GM19240 (cell line): ENCODE measurements around the gene TSSK2.
"Not testable (repeated sequence)": the region's sequence is repeated elsewhere in the genome, so short reads cannot be mapped to it uniquely, and the experiment has no call there.

Source experiments
- DNase-seq: peaks from one replicate; pipeline ENCODE4 v3.0.0; 2011; ENCODE audit warnings: low spot score; ENCODE audit not compliant: insufficient read length

The TSSK2 gene

DNA sequence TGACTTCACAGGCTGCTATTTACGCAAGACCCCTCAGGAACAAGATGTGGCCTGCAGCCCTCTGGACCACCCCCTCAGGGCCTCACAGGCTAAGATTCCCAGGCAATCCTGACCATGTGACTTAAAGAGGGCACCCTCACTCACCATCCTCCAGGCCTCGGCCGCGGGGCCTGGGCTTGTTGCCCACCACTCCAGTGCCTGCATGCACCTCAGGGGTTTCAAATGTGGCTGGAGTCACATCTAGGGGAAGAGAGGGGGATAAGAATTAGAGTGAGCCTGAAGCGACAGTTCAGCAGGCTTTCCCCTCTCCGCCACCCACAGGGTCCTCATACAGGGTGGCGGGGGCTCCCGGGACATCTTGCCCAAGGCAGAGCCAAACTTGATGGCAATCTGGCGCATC is 11.3 kb downstream of the TSSK2 start:
- no peak for DNase-seq

DNA sequence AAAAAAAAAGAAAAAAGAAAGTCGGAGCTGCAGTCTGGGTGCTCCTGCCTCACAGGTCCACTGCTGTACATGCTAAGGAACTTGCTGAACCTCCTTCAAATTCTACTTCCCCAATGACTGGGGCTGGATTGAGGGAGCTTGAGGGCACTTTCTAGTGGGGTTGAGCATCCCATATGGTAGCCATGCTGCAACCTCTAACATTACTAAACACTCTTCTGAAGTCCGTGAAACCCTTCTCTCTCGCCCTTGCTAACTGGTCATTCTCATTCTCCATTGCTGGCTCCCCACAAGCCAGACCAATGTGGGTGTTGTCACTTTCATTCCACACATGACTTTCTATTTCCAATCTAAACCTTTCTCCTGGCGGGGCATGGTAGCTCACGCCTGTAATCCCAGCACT is 12.1 kb downstream of the TSSK2 start:
- no peak for DNase-seq

DNA sequence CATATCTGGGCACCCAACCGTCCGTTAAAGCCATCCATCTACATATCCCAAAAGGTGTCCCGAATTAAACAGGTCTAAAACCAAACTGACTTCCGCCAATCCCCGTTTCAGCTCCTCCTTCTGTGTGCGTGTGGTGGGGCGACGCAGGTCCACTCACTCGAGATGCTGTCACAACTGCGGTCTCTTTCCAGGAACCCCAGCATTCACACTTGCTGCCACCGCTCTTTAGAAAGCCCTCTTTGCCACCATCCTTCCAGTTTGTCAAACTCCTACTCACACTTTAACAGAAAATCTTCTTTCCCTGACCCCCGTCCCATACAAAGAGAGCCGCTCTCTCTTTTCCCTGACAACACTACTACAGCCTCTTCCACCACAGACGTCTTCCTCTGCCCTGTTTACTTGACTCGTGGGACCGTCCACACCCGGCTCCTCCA is 12.9 kb downstream of the TSSK2 start:
- no peak for DNase-seq

DNA sequence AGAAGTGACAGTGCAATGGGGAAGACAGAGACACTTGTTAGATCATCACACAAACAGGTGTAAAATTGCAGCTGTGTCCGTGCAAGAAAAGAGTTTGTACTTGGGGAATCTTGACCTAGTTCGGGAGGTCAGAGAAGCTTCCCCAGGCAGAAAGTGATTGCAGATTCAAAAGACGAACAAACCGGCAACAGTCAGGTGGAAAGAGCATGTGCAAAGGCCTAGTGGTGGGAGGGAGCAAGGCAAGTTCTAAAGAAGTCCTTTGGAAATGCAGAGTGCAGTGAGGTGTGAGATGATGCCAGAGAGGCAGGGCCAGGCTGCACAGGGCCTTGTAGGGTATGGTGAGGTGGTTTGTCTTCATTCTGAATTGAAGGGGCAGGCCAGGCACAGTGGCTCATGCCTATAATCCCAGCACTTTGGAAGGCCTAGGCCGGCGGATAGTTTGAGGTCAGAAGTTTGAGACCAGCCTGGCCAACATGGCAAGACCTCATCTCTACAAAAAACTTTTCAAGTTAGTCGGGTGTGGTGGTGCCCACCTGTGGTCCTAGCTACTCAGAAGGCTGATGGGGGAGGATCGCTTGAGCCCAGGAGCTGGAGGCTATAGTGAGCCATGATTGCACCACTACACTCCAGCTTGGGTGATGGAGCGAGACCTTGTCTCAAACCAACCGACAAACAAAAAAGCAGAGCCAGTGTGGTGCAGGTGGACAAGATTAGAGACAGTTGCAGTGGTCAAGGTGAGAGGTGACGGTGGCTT is 15.3 kb downstream of the TSSK2 start:
- DNase-seq, result no peak

DNA sequence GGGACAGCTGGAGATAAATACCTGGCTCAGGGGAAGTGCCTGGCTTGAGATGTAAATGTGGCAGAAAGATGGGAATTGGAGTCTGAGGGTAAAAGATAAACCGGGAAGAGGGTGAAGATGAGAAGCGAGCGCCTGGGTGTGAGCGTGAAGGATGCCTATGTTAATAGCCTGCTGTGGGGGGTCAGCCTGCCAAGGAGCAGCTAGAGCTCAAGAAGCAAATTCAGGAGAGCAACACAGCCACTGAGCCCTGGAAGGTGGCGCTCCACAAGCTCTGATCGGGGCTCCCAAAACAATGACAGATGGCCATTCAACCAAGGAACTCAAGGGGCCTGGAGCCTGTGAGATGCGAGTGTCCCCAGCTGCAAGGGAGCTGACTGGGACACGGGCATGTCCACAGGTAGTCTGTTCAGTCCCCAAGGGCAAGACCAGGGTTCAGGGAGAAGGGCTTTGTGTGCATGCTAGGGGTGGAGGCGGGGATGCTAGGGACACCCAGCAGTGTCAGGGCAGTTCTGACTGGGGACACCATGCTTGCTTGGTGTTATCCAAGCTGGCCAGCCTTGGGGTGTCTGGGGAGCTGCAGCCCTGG is 16.2 kb downstream of the TSSK2 start:
- no peak for DNase-seq

DNA sequence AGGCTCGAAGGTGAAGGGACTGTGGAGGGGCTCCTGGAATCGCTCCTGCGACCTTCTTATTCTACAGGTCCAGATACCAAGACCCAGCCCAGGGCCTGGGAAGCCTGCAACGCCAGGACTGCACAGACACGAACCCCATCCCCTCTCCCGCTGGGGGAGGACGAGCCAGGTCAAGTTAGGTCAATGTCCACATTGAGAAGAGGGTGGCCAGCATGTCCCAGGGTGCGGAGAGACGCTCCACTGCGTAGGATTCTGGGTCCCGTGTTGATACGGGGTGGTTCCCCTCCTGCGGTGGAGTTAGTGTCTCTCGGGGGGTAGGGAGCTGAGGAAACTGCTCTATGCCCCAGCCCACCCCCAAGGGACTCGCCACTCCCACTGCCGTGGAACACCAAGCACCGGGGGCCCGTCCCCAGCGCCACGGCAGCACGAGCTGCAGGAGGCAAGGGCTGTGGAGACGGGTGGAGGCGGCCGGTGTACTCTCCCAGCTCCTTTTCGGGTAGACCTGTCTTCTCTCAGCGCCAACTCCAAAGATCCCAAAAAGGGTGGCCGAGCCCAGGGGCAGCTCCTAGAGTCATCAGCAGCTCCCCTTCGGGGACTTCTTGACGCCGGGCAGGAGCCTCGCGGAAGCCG is 17.4 kb downstream of the TSSK2 start:
- DNase-seq, result no peak

DNA sequence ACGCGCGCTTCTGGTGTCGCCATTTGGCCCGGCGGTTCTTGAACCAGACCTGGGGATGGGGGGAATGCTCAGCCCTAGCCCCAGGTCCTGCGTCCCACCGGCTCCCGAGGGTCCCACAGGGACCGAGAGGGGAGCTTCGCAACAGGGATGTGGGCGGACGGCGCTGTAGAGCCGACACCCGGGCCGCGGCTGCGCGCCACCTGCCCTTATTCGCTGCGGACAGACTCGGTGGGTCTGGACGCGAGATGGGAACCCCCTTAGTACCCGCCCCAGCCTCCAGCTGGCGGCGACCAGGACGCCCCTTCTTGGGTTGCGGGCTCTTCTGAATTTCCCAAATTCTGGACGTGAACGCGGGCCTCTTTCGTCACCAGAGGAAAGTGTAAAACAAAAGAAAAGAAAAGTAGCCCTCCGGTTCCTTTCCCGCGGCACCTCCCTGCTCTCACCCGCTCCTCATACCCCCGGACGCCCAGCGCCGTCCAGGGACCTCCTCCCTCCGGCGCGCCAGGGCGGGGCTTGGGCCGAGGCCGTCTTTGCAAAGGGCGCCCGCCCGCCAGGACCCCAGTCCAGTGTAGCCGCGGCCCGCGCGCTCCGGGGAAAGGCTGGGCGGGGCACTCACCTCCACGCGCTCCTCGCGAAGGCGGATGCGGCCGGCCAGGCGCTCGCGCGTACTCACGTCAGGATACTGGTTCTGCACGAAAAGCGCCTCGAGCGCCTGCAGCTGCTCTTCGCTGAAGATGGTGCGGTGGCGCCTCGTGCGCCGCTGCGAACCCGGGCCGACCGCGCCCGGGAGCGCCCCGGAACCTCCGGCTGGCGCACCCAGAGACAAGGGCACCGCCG is 18.2 kb downstream of the TSSK2 start:
- no peak for DNase-seq

DNA sequence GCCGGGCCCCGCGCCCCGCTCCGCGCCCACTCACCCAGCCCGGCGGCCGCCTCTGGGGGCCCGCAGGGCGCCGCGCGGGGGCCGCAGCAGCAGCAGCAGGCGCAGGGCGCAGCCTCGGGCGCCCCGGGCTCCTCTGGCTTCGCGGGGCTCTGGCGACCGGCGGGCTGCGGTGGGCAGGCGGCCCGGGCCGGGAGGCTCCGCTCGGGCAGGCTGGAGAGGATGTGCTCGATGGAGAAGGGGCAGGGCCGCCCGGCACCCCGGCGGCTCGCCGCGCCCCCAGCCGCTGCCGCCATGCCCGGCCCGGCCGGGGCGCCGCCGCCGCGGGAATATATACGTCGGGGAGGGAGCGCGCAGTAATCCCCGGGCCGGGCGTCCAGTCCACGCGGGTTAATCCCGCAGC is 18.9 kb downstream of the TSSK2 start, which contains the start of gene GSC2:
GSC2 (minus strand) TSS at position 302 of the 400 bp plus-strand sequence; CDS start at position 293, 9 bp downstream.
- no peak for DNase-seq

DNA sequence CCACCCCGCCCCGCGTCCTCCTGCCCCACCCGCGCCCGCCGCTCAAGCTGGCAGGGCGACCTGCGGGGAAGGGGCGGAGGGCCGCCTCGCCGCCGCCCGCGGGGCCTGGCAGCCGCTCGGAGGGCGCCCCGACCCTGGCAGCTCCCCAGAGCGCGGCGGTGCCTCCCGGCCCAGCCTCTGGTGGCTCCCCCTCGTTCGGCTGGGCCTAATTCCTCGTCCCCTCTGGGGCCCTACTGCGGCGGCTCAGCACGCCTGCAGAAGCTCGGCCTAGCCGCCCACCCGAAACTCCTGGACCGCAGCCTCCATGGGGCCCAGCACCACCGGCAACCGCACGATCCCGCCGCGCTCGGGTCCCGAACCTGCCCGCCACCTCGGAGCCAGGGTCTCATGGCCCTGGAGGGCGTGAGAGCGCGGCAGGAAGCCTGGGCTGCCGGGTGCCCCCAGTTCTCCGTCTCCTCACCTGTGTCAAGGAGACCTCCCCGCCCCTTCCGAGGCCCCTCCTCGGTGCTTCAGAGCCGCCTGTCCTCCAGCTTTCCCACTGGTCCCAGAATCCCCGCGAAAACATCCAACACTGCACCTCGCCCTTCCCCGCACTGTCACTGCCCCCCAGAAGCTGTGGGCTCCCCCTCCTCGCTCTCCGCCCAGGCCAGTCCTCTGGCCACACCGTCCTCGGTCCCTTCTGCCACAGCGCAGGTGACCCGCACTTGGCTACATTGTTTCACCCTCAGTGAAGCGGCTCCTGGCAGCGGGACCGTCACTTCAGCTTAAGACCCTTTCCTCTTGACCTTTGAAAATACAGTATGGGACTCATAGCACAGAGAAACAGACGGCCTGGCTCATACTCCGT is 19.6 kb downstream of the TSSK2 start:
- no peak for DNase-seq

DNA sequence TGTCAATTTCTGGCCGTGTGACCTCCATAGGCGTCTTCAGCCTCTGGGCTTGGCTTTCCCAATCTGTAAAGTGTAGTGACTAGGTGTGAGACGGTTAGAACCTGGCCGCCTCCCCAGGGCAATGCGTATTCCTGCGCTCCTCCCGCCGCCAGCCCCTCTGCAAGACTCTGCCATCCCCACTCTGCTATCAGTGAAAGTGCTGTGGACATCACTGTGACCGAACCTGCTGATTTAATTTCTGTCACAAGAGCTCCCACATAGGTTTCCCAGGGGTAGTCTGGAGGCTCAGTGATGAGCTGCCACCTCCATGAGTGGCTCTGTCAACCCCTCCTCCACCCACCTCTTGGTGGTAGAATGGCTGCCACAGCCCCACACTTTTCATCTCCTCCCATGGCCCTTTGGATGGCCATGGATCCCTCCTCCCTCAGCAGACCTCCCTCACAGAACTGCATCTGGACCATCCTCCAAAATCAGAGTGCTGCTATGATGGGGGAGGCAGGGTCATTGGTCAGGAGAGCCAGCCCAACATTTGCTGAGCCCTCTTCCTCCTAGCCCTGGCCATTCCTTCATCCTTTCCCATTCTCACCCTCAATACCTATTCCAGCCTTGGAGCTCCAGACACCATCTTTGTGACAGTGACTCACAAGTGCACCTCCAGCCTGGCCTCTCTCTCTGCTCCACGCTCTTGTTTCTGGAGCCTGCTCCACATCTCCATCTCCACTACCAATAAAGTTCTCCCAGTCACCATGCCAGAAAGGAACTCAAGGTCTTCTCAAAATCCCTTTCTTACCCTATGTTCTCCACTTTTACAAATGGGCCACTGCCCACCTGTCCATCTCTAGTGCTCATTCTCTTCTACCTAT is 20.5 kb downstream of the TSSK2 start:
- no peak for DNase-seq

DNA sequence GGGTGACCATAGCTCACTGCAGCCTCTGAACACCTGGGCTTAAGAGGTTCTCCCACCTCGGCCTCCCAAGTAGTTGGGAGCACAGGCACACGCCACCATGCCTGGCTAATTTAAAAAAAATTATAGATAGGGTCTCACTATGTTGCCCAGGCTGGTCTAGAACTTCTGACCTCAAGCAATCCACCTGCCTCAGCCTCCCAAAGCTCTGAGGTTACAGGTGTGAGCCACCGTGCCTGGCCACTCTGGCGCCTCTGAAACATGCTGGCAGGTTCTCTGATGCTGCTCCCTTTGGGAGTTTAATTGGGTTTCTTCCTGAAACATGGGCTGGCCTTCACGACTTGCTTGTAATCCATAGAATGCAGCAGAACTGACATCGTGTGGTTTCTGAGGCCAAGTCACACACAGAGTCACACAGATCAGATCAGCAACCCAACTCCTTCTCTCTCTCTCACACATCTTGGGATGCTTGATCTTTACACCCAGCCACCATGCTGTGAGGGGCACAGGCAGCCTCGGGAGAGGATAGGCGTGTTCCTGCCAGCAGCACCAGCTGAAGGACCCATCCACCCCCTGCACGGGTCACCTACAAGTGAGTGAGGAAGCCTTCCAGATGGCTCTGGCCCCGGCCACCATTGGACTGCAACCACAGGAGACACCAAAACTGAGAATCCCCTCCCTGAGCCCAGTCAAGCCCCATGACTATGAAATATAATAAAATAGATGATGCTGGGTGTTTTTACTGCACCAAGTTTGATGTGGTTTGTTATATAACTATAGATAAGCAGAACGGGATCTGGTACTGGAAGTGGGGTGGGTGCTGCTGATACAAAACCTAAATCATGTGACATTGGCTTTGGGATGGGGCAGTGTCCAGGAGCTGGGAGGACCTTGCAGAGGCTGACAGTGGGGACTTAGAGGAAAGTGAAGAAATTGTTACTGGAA is 22.1 kb downstream of the TSSK2 start:
- DNase-seq, result no peak

DNA sequence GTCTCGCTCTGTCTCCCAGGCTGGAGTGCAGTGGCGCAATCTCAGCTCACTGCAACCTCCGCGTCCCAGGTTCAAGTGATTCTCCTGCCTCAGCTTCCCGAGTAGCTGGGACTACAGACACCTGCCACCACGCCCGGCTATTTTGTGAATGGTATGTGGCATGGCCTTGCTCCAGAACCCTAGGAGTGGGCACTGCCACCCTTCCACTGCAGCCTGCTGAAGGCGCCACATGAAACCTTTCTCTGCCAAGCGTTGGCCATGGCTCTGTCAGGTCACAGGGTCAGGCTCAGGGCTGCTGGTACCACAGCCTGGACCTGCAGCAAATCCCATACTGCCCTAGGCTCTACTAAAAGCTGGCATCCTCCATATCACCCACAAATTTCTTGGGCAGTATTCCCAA is 25.0 kb downstream of the TSSK2 start:
- not testable (repeated sequence) for DNase-seq

DNA sequence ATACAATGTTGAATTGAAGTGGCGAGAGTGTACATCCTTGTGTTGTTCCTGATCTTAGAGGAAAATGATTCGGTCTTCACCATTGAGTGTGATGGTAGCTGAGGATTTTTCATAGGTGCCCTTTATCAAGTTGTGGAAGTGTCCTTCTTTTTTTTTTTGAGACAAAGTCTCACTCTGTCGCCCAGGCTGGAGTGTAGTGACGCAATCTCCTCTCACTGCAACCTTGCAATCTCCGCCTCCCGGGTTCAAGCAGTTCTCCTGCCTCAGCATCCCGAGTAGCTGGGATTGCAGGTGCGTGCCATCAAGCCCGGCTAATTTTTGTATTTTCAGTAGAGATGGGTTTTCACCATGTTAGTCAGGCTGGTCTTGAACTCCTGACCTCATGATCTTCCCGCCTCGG is 27.5 kb downstream of the TSSK2 start:
- not testable (repeated sequence) for DNase-seq

DNA sequence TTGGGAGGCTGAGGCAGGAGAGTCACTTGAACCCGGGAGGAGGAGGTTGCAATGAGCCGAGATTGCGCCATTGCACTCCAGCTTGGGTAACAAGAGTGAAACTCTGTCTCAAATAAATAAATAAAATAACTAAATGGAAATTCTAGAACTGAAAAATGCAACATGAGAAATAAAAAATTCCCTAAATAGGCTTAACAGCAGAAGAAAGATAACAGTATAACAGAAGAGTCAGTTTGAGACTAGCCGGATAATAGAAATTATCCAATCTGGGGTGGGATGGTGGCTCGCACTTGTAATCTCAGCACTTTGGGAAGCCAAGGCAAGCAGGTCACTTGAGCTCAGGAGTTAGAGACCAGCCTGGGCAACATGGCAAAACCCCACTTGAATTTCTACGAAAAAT is 33.3 kb downstream of the TSSK2 start:
- no peak for DNase-seq

DNA sequence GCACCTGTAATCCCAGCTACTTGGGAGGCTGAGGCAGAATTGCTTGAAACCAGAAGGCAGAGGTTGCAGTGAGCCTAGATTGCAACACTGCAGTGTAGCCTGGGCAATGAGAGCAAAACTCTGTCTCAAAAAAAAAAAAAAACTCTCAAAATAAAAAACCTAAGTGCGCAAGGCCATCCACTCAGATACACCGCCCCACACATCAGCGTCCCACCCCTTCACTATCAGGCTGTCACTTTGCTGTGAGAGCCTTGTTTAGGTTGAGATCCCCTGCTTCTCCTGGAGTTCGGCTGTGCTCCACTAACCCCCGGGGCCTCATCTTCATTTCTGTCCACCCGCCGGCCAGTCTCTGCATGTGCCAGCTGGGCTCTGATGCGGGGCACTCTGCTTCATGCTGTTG is 35.3 kb downstream of the TSSK2 start:
- DNase-seq, result no peak

DNA sequence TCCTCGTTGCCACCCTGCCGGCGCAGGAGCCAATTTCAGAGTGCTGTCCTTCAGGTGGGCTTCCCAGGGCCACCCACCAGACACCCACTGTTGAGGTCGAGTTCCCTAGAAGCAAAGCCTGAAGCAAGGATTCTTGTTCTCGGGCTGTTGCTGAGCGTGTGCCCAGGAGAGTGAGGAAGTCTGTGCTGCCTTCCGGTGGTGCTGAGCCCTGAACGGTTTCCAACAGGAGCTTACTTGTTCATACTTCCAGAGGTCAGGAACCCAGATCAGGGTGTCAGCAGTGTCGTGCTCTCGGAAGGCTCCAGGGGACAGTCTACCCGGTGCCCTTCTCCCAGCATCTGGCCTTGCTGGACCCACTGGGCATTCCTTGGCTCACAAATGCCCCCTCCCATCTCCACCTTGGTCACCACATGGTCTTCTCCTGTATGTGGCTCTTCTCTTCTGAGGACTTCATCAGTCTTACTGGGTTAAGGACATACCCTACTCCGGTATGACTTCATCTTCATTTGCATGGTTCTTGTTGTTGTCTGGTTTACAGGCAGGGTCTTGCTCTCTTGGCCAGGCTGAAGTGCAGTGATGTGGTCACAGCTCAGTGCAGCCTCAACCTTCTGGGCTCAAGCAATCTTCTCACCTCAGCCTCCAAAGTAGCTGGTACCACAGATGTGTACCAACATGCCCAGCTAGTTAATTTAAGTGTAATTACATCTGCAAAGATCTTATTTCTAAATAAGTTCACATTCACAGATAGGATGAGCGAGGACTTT is 36.2 kb downstream of the TSSK2 start:
- DNase-seq, result no peak

DNA sequence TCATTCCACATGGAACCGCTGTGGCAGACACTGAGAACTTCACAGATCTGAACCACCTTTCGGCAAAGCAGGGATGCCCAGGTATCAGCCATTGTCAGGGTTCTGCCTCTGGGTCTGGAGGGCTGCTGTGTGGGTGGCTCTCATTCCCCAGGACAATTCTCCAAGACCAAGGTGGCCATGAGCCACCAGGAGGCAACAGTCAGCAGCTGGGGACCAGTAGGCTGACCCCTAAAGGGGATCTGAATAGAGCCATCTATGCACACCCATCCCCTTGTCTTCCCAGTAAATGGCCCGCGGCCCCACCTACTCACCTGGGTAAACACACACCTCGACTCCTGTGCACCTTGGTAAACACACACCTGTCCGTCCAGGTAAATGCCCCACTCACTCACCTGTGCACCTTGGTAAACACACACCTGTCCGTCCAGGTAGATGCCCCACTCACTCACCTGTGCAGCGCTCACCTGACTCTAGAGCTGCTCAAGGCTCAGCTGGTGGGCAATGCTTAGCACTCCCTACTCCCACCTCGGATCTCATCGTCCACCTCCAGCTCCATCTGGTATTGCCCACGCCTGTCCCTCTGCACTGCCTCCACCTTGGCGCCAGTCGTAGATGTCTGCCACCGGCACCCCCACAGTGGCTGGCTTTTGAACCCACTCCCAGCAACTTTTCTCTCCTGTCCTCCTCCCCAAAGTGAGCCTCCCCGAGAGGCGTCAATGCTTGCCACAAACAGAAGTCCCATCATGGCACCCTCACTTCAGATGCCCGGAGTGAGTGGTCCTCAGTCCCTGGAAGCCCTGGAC is 37.2 kb downstream of the TSSK2 start:
- DNase-seq, result no peak
